Measurements from ENCODE around the gene PTPRA. TPM values are rescaled to one million over a fixed set of nuclear protein-coding genes. Genes with fewer than 3 reads are reported as not detected.

PTPRA gene
- total and polyA plus RNA-seq, 4 donors, result 8.7 to 24.3 (median 15.7) TPM

Other genes starting within 250 kb of the PTPRA start
- 10 to 100 TPM; 51.7 to 63.7 TPM for gene NOP56, start 220.8 kb upstream of the PTPRA start, total RNA-seq
- 10 to 100 TPM; 34.2 to 41.4 TPM for gene NOP56, start 220.8 kb upstream of the PTPRA start, polyA plus RNA-seq
- 10 to 100 TPM; 34.3 to 68.6 TPM for gene IDH3B, start 209.3 kb upstream of the PTPRA start, total RNA-seq
- 10 to 100 TPM; 49.3 to 56.2 TPM for gene IDH3B, start 209.3 kb upstream of the PTPRA start, polyA plus RNA-seq
- gene EBF4, start 180.7 kb upstream of the PTPRA start, total RNA-seq, result 1 to 10 TPM; 2.3 to 3.2 TPM
- 1 to 10 TPM; 2.6 to 4.0 TPM for gene EBF4, start 180.7 kb upstream of the PTPRA start, polyA plus RNA-seq
- gene CPXM1, start 72.9 kb upstream of the PTPRA start, total RNA-seq, result 1 to 10 TPM in 1 of 2 donors, under 1 TPM in 1; 0.08 to 5.5 TPM
- gene CPXM1, start 72.9 kb upstream of the PTPRA start, polyA plus RNA-seq, result under 1 TPM; 0.10 to 0.23 TPM
- gene C20orf141, start 58.5 kb upstream of the PTPRA start, total RNA-seq, result not detected
- gene C20orf141, start 58.5 kb upstream of the PTPRA start, polyA plus RNA-seq, result not detected
- gene TMEM239, start 57.1 kb upstream of the PTPRA start, total RNA-seq, result not detected
- not detected for gene TMEM239, start 57.1 kb upstream of the PTPRA start, polyA plus RNA-seq
- gene PCED1A, start 32.8 kb upstream of the PTPRA start, total RNA-seq, result 10 to 100 TPM; 12.5 to 13.4 TPM
- gene PCED1A, start 32.8 kb upstream of the PTPRA start, polyA plus RNA-seq, result 10 to 100 TPM in 1 of 2 donors, 1 to 10 TPM in 1; 6.8 to 13.4 TPM
- gene VPS16, start 32.7 kb upstream of the PTPRA start, total RNA-seq, result 10 to 100 TPM; 16.7 to 24.3 TPM
- 10 to 100 TPM; 14.5 to 15.6 TPM for gene VPS16, start 32.7 kb upstream of the PTPRA start, polyA plus RNA-seq
- under 1 TPM in 1 of 2 donors, not detected in 1; 0.25 TPM for gene GNRH2, start 170.1 kb downstream of the PTPRA start, total RNA-seq
- gene GNRH2, start 170.1 kb downstream of the PTPRA start, polyA plus RNA-seq, result under 1 TPM; 0.44 to 0.58 TPM
- gene MRPS26, start 172.6 kb downstream of the PTPRA start, total RNA-seq, result 10 to 100 TPM; 26.9 to 29.1 TPM
- gene MRPS26, start 172.6 kb downstream of the PTPRA start, polyA plus RNA-seq, result 10 to 100 TPM; 51.5 to 65.2 TPM
- gene OXT, start 198.1 kb downstream of the PTPRA start, total RNA-seq, result 1 to 10 TPM in 1 of 2 donors, under 1 TPM in 1; 0.75 to 6.5 TPM
- gene OXT, start 198.1 kb downstream of the PTPRA start, polyA plus RNA-seq, result 10 to 100 TPM in 1 of 2 donors, 1 to 10 TPM in 1; 2.0 to 41.6 TPM
- gene AVP, start 211.2 kb downstream of the PTPRA start, total RNA-seq, result not detected
- gene AVP, start 211.2 kb downstream of the PTPRA start, polyA plus RNA-seq, result 1 to 10 TPM in 1 of 2 donors, not detected in 1; 2.5 TPM